DND-41 (cell line): ENCODE results near the gene DRAP1.

Experiments used
- ATAC-seq: fragments of 200-7000 bp; cut with Tn5 transposase; 3 replicates; pipeline ENCODE4 v1.9.1; 2021; ENCODE audit warnings: low read depth; ENCODE audit not compliant: insufficient read depth
- DNase-seq: peaks from one replicate; pipeline ENCODE4 v3.0.0-alpha.2; 2020
- H2AFZ ChIP-seq: 2 replicates; pipeline ENCODE4 v1.6.0; 2012; ENCODE audit warnings: low read depth, low read length
- H3K27ac ChIP-seq: 2 replicates; pipeline ENCODE4 v1.5.1; 2012; ENCODE audit warnings: low read length, inconsistent platforms
- H3K27me3 ChIP-seq: fragments of 200-600 bp; sonication (generic); 2 replicates; pipeline ENCODE4 v1.6.0; 2012; ENCODE audit warnings: low read length, mild to moderate bottlenecking, inconsistent platforms; ENCODE audit not compliant: insufficient read depth, poor library complexity
- H3K36me3 ChIP-seq: 2 replicates; pipeline ENCODE4 v1.5.1; 2012; ENCODE audit warnings: low read length, inconsistent platforms; ENCODE audit not compliant: insufficient read depth
- H3K4me1 ChIP-seq: 2 replicates; pipeline ENCODE4 v1.5.1; 2012; ENCODE audit warnings: mild to moderate bottlenecking, low read length; ENCODE audit not compliant: insufficient read depth
- H3K4me2 ChIP-seq: 2 replicates; pipeline ENCODE4 v1.6.0; 2012; ENCODE audit warnings: mild to moderate bottlenecking, moderate library complexity, low read length, inconsistent platforms; ENCODE audit not compliant: insufficient read depth
- H3K4me3 ChIP-seq, 2 experiments: fragments of 200-600 bp in 1 of 2; shearing (Covaris generic) in 1 of 2; 2 replicates each; pipeline ENCODE4 v1.5.1; 2012 to 2016; ENCODE audit warnings: inconsistent platforms in 2 of 2, low read length in 2 of 2, mild to moderate bottlenecking in 2 of 2, low read depth in 1 of 2, moderate library complexity in 1 of 2
- H3K79me2 ChIP-seq: 2 replicates; pipeline ENCODE4 v1.6.0; 2012; ENCODE audit warnings: low read length, inconsistent platforms; ENCODE audit not compliant: insufficient read depth
- H3K9ac ChIP-seq: 2 replicates; pipeline ENCODE4 v1.6.0; 2012; ENCODE audit warnings: low read depth, mild to moderate bottlenecking, inconsistent platforms, low read length, moderate library complexity
- H3K9me3 ChIP-seq: 2 replicates; pipeline ENCODE4 v1.5.1; 2012; ENCODE audit warnings: low read length, moderate library complexity, mild to moderate bottlenecking, inconsistent platforms; ENCODE audit not compliant: insufficient read depth, severe bottlenecking
- H4K20me1 ChIP-seq: 2 replicates; pipeline ENCODE4 v1.6.0; 2012; ENCODE audit warnings: low read length; ENCODE audit not compliant: insufficient read depth
- CTCF ChIP-seq: IDR thresholded peaks from 2 replicates; pipeline ENCODE4 v1.5.1; 2012; ENCODE audit warnings: borderline replicate concordance, low read length, moderate library complexity, mild to moderate bottlenecking; ENCODE audit not compliant: poor library complexity, severe bottlenecking; ENCODE audit errors: extremely low read depth
- EZH2 ChIP-seq: IDR thresholded peaks from 3 replicates; pipeline ENCODE4 v1.6.1; 2012; ENCODE audit warnings: borderline replicate concordance, low read depth, mild to moderate bottlenecking, moderate library complexity, low read length, inconsistent platforms; ENCODE audit not compliant: severe bottlenecking

DRAP1 gene

GRCh38 chr11:65958291-65958690 lies 39.1 kb downstream of the DRAP1 start:
- Histone ChIP-seq H3K4me1 (peaks cover 25% of the 10 kb centered on the region), H3K9ac (no peak overlapping the region), H3K27ac (no peak overlapping the region)

GRCh38 chr11:65958774-65959420 lies 39.7 kb downstream of the DRAP1 start:
- DNase-seq, result no peak
- Histone ChIP-seq H3K4me2 (no peak overlapping the region), H4K20me1 (peaks cover 17% of the 10 kb centered on the region), H3K27me3 (no peaks in the 10 kb centered on the region), H3K4me3 (no peak overlapping the region), H3K36me3 (peaks cover 8% of the 10 kb centered on the region), H3K4me1 (peaks cover 31% of the 10 kb centered on the region), H3K27ac (no peak overlapping the region), H3K79me2 (peaks cover 32% of the 10 kb centered on the region), H2AFZ (no peak overlapping the region), H3K9ac (no peak overlapping the region), H3K9me3 (no peaks in the 10 kb centered on the region)
- ATAC-seq, result no peak
- no peak for TF ChIP-seq CTCF
- no peak for TF ChIP-seq EZH2

More at GRCh38 chr11:65958291-65958690, 39.1 kb downstream of the DRAP1 start:
- TF ChIP-seq CTCF (no peak), EZH2 (no peak)
- no peak overlapping the region for H3K4me2 ChIP-seq
- DNase-seq, result no peak
- H3K36me3 ChIP-seq, result peaks cover 5% of the 10 kb centered on the region; the same call in 1 of the 2 replicates
- H4K20me1 ChIP-seq, result peaks cover 13% of the 10 kb centered on the region
- H3K9me3 ChIP-seq, result no peaks in the 10 kb centered on the region
- no peak overlapping the region; the same call in 1 of the 2 replicates for H2AFZ ChIP-seq
- peaks cover 26% of the 10 kb centered on the region for H3K79me2 ChIP-seq
- no peak for ATAC-seq
- H3K27me3 ChIP-seq, result no peaks in the 10 kb centered on the region
- H3K4me3 ChIP-seq, result no peak overlapping the region

GRCh38 chr11:65960824-65961266 lies 41.6 kb downstream of the DRAP1 start:
- peaks cover 28% of the 10 kb centered on the region for H3K36me3 ChIP-seq
- no peaks in the 10 kb centered on the region for H3K27me3 ChIP-seq
- peak overlapping the region; percentile 100 for H3K27ac ChIP-seq
- H3K4me1 ChIP-seq, result peaks cover 36% of the 10 kb centered on the region
- ATAC-seq (peak; percentile 23), DNase-seq (no peak)
- peak overlapping the region; percentile 100 for H2AFZ ChIP-seq
- peak overlapping the region; percentile 84 for H3K4me2 ChIP-seq
- no peak for TF ChIP-seq CTCF
- TF ChIP-seq EZH2, result no peak
- peak overlapping the region; percentile 79 to 100 for H3K4me3 ChIP-seq
- peaks cover 34% of the 10 kb centered on the region for H4K20me1 ChIP-seq
- H3K79me2 ChIP-seq, result peaks cover 51% of the 10 kb centered on the region
- peak overlapping the region; percentile 100 for H3K9ac ChIP-seq
- H3K9me3 ChIP-seq, result no peaks in the 10 kb centered on the region
